ENCODE results near the gene ADSL.

The ADSL gene

DNA sequence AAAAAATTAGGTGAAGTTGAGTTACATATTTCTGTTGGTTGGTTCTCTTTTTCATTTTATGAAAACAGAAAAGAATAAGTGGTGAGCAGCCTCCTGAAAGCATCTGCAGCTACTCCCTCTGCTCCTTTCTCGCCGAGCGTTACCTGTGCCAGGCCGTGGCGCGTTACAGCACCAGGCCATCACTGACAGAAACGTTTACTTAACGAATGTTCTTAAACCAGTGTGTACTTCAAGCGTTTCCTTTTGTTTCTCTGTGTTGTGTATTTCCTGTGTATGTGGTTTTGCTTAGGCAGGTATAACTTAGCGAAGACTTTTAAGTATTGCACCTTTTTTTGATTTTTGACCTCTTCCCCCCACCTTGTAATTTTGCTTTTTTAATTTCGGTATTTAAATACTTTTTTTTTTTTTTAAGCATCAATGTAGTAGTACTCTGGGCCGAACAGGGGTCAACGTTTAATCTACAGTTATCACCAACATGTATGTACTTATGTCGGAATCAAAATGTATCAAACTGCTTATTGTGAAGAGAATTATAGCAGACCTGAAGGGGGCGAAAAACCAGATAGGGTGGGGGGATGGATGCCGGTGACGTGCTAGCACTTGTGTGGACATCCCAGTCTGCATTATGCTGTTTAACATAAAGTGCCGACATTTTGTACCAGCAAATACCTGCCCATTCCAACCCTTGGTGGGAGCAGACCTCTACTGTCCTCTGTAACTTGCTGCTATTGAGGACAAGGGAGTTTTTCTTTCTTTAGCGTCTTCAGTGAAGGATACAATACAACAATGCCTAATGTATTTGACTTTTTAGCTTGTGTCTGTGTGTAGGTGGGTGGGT is 21.6 kb upstream of the ADSL start:
- Histone ChIP-seq H2AFZ (ENCODE audit: low read depth, low read length) (no peak overlapping the region), H3K9ac (ENCODE audit: low read length) (no peak overlapping the region), H3K79me2 (ENCODE audit: low read length) (no peaks in the 10 kb centered on the region), H3K27me3 (ENCODE audit: low read depth, low read length) (no peaks in the 10 kb centered on the region), H3K4me3 (ENCODE audit: low read length) (no peak overlapping the region), H4K20me1 (ENCODE audit: insufficient read depth, low read length) (no peaks in the 10 kb centered on the region), H3K9me3 (ENCODE audit: insufficient read depth, low read length) (no peaks in the 10 kb centered on the region), H3K4me1 (ENCODE audit: low read length) (no peaks in the 10 kb centered on the region), H3K4me2 (ENCODE audit: low read length) (no peak overlapping the region), H3K36me3 (replicated peaks; ENCODE audit: low read depth, low read length) (peaks cover 29% of the 10 kb centered on the region), H3K27ac (ENCODE audit: low read length) (no peak overlapping the region)
- no peak for TF ChIP-seq EZH2phosphoT487 (IDR thresholded peaks at IDR 0.05; ENCODE audit: low read depth)
- TF ChIP-seq, protein P1, sequence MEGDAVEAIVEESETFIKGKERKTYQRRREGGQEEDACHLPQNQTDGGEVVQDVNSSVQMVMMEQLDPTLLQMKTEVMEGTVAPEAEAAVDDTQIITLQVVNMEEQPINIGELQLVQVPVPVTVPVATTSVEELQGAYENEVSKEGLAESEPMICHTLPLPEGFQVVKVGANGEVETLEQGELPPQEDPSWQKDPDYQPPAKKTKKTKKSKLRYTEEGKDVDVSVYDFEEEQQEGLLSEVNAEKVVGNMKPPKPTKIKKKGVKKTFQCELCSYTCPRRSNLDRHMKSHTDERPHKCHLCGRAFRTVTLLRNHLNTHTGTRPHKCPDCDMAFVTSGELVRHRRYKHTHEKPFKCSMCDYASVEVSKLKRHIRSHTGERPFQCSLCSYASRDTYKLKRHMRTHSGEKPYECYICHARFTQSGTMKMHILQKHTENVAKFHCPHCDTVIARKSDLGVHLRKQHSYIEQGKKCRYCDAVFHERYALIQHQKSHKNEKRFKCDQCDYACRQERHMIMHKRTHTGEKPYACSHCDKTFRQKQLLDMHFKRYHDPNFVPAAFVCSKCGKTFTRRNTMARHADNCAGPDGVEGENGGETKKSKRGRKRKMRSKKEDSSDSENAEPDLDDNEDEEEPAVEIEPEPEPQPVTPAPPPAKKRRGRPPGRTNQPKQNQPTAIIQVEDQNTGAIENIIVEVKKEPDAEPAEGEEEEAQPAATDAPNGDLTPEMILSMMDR (IDR thresholded peaks at IDR 0.05; ENCODE audit: low read depth, low read length), result no peak

DNA sequence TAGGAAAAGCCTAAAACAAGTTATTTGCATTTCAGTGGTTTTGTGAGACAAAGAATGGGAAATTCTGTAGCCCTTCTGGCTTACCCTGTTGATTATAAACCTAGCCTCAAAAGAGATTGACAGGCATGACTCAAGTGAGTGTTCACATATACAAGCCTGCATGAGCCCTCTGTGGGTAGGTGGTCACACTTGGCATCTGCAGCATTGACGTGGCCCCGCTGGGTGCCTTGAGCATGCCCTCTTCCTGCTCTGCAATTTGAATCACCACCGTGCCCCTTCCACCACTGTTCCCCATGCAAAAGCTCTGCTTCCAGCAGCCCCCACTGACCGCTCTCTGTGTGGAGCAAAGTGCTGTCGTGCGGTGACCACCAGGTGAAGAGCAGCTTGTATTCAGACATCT is 21.0 kb upstream of the ADSL start:
- Histone ChIP-seq H3K9me3 (ENCODE audit: insufficient read depth, low read length) (no peaks in the 10 kb centered on the region), H3K9ac (ENCODE audit: low read length) (no peak overlapping the region), H3K79me2 (ENCODE audit: low read length) (no peaks in the 10 kb centered on the region), H3K4me3 (ENCODE audit: low read length) (no peak overlapping the region), H3K27ac (ENCODE audit: low read length) (no peak overlapping the region), H3K4me2 (ENCODE audit: low read length) (no peak overlapping the region), H4K20me1 (ENCODE audit: insufficient read depth, low read length) (no peaks in the 10 kb centered on the region), H3K27me3 (ENCODE audit: low read depth, low read length) (no peaks in the 10 kb centered on the region), H3K36me3 (replicated peaks; ENCODE audit: low read depth, low read length) (peaks cover 29% of the 10 kb centered on the region), H3K4me1 (ENCODE audit: low read length) (no peaks in the 10 kb centered on the region), H2AFZ (ENCODE audit: low read depth, low read length) (no peak overlapping the region)
- no peak for TF ChIP-seq EZH2phosphoT487 (IDR thresholded peaks at IDR 0.05; ENCODE audit: low read depth)
- TF ChIP-seq, protein P1 (IDR thresholded peaks at IDR 0.05; ENCODE audit: low read depth, low read length), result no peak

DNA sequence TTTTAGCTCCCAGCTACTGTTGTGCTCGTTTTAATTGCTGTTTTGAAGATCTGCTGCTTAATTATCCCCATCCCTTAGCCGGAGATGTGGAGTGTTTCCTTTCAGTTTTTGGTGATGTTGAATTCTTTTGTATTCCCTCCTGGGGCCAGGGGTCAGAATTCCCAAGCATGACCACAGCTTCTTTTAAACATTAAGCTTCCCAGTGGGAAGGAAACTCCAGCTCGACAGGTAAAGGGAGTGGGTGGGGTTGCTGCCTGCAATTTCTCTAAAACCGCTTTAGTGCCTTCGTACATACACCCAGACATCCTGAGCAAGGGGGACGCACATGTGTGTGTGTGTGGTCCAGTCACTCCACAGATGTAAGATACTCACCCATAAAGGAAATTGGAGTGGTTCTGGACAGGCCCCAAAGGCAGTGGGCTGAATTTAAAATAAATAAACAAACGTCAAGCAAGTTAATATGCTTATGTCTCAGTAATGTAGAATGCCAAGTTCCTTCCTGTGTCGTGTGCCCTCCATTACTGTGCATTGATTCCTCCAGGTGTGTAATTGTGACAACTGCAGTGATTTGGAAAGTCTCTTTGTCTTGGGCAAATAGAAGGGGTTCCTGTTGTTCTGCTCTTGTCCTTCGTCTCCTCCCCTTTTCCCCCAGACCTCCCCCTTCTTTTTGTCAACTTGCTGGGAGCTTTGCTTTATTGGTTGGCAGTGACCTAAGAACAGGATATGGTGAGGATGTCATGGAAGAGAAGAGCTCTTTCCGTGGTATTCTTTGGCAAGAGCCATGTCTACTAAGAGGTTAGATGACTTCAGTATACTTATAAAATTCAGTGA is 19.2 kb upstream of the ADSL start:
- Histone ChIP-seq H3K4me1 (ENCODE audit: low read length) (peaks cover 9% of the 10 kb centered on the region), H3K27me3 (ENCODE audit: low read depth, low read length) (no peaks in the 10 kb centered on the region), H3K9me3 (ENCODE audit: insufficient read depth, low read length) (no peaks in the 10 kb centered on the region), H3K36me3 (replicated peaks; ENCODE audit: low read depth, low read length) (peaks cover 22% of the 10 kb centered on the region), H3K9ac (ENCODE audit: low read length) (no peak overlapping the region), H2AFZ (ENCODE audit: low read depth, low read length) (no peak overlapping the region), H4K20me1 (ENCODE audit: insufficient read depth, low read length) (no peaks in the 10 kb centered on the region), H3K27ac (ENCODE audit: low read length) (no peak overlapping the region), H3K79me2 (ENCODE audit: low read length) (no peaks in the 10 kb centered on the region), H3K4me3 (ENCODE audit: low read length) (no peak overlapping the region), H3K4me2 (ENCODE audit: low read length) (no peak overlapping the region)
- TF ChIP-seq, protein P1 (IDR thresholded peaks at IDR 0.05; ENCODE audit: low read depth, low read length), result no peak
- no peak for TF ChIP-seq EZH2phosphoT487 (IDR thresholded peaks at IDR 0.05; ENCODE audit: low read depth)
